Lower lobe of right lung (tissue), 2 donors: ENCODE measurements around the gene SPG21. TPM values are rescaled to one million over a fixed set of nuclear protein-coding genes. Genes with fewer than 3 reads are reported as not detected.

Experiments used
- ATAC-seq, 2 donors: fragments of 200-7000 bp; cut with Tn5 transposase; one replicate each; pipeline ENCODE4 v1.9.1; 2020 to 2022; ENCODE audit warnings: mild to moderate bottlenecking in 2 of 2, moderate library complexity in 2 of 2
- DNase-seq: peaks from one replicate; pipeline ENCODE4 v3.0.0-alpha.2; 2020
- H3K27ac ChIP-seq: fragments of 200-600 bp; one replicate; pipeline ENCODE4 v1.8.0; 2022
- H3K27me3 ChIP-seq: fragments of 200-600 bp; one replicate; pipeline ENCODE4 v1.8.0; 2022; ENCODE audit warnings: low read depth
- H3K36me3 ChIP-seq: fragments of 200-600 bp; one replicate; pipeline ENCODE4 v1.8.0; 2022; ENCODE audit warnings: mild to moderate bottlenecking
- H3K4me1 ChIP-seq: fragments of 200-600 bp; one replicate; pipeline ENCODE4 v1.8.0; 2022
- H3K4me3 ChIP-seq: fragments of 200-600 bp; one replicate; pipeline ENCODE4 v1.8.0; 2022; ENCODE audit warnings: mild to moderate bottlenecking
- H3K9me3 ChIP-seq: fragments of 200-600 bp; one replicate; pipeline ENCODE4 v1.8.0; 2022
- CTCF ChIP-seq: fragments of 200-600 bp; IDR thresholded peaks from one replicate; pipeline ENCODE4 v1.8.0; 2022; ENCODE audit warnings: antibody characterized with exemption, mild to moderate bottlenecking
- intact Hi-C: fragments of 100-400 bp; cut with DNase I; formaldehyde crosslinking; loops from one replicate; pipeline ENCODE4 v1.11.0; 2022
- long read RNA-seq: library from polyadenylated mRNA; unstranded; transcript quantifications from one replicate; pipeline ENCODE4 v2.0.0, GENCODE V29; 2021
- total RNA-seq: library from RNA; stranded (reverse); fragmentation: NEBNext Ultra II Directional; extraction: Animal tissue kit (Norgen Biotek cat#: 25700); gene quantifications from one replicate; pipeline ENCODE4 v1.2.1, GENCODE V29; 2021
- donor health status: DM: no; HTN: yes; CAD: no; lungs with severe emphysema.

The SPG21 gene
- total RNA-seq = 110 TPM
- long read RNA-seq, transcript SPG21-201 (9 exons, 1,822 nt) = major isoform, 137 of 190 reads
- long read RNA-seq, partial matches to known transcripts = 18 of 190 reads
- long read RNA-seq, other reads (novel, unspliced or antisense) = 29 of 190 reads

DNA sequence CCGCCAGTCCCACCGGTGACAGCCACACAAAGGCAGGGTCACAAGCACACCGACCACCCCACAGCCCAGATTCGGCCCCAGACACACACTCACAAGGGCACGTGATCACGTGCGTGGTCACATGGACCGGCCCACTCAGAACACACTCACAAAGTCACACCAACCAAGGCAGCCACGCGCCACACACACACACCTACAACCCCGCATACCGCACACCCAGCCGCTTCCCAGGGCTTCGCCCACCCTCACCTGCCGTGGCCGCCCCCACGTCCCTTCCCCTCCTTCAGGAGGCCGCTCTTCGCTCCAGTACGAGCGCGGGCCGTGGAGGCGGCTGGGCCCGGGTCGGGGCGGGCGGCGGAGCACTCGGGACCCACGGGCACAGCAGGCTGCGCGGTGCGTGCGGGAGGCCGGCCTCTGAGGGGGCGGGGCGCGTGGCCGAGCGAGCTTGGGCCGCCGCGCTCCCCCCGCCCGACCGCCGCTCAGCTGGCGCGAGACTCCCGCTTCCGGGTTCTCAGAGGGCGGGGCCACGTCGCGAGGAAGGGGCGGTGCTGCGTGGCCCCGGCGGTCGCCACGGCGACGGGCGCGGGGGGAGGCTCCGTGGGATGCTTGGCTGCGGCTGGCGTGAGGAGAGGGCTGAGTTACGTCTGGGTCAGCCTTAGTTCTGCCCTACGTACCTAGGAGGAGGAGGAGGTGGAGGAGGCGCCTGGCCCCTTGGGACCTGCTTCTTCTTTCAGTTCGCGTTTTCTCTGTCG is at the start of gene SPG21:
SPG21 (minus strand) TSS at position 499 of the 752 bp plus-strand sequence. CDS start 6,345 bp downstream, outside the sequence.
- Histone ChIP-seq H3K4me3 (peak within 1 kb of the TSS; percentile 93), H3K36me3 (peaks cover 7% of the 10 kb centered on the region), H3K9me3 (no peaks in the 10 kb centered on the region), H3K27ac (peak within 1 kb of the TSS; percentile 94), H3K27me3 (no peaks in the 10 kb centered on the region), H3K4me1 (peaks cover 47% of the 10 kb centered on the region)
- no peak for TF ChIP-seq CTCF
- ATAC-seq (peak; percentile 96 to 98), DNase-seq (peak; percentile 96)
- intact Hi-C loops = no loop called here

DNA sequence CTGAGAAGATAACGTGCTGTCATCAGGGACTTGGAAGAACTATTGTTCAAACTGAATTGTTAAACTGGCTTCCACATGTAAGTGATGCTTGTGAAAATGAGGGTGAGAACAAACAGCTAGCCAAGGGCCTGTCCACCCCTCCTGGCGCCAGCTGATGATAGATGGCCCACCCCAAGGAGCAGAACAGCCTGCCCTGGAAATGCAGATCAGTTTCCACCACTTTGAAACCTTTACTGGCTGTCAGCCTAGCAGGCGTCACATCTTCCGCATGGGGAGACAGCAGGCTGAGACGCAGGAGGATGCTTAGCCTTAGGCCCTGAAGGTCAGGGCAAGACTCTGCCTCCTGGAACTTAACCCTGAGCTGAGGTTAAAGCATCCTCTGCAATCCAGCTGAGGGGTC is 49.1 kb upstream of the SPG21 start:
- no peak for ATAC-seq
- DNase-seq = no peak
- no peak overlapping the region for H3K4me3 ChIP-seq
- no peaks in the 10 kb centered on the region for H3K27me3 ChIP-seq
- peaks cover 4% of the 10 kb centered on the region for H3K4me1 ChIP-seq
- intact Hi-C loops = no loop called here
- no peaks in the 10 kb centered on the region for H3K9me3 ChIP-seq
- no peaks in the 10 kb centered on the region for H3K36me3 ChIP-seq
- no peak for TF ChIP-seq CTCF
- no peak overlapping the region for H3K27ac ChIP-seq

DNA sequence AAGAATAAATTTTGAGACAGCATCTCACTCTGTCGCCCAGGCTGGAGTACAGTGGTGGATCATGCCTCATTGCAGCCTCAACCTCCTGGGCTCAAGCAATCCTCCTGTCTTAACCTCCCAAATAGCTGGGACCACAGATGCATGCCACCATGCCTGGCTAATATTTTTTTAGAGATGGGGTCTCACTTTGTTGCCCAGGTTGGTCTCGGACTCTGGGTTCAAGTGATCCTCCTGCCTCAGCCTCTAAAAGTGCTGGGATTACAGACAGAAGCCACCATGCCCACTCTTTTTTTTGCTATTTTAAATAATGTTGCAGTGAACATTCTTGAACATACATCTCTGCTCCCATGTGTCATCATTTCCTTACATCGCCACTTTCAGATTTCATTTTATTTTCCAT is 48.7 kb upstream of the SPG21 start:
- intact Hi-C loops = no loop called here
- TF ChIP-seq CTCF = no peak
- H3K36me3 ChIP-seq = no peaks in the 10 kb centered on the region

DNA sequence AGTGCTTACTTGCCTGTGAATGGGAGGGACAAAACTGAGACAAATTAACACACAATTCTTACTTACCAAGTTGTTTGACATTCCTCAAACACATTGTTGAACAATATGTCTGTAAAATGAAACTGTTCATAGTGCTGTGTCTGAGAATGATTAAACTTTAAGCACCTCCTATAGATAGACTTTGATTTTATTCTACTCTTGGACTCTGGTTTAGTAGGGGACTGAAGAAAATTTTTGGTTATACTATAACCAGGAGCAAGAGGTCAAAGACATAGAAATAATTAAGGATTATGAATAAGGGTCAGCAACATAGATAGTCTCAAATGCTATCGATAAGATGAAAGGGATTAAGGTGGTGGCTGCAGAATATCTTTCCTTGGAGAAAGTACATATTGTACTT is 47.6 kb upstream of the SPG21 start:
- Histone ChIP-seq H3K9me3 (no peaks in the 10 kb centered on the region), H3K27ac (no peak overlapping the region), H3K4me1 (peaks cover 7% of the 10 kb centered on the region), H3K27me3 (no peaks in the 10 kb centered on the region), H3K4me3 (no peak overlapping the region), H3K36me3 (no peaks in the 10 kb centered on the region)
- DNase-seq (no peak), ATAC-seq (no peak)
- TF ChIP-seq CTCF = no peak
- intact Hi-C loops = no loop called here

More for the DNA sequence above, 48.7 kb upstream of the SPG21 start:
- DNase-seq (no peak), ATAC-seq (no peak)
- no peak overlapping the region for H3K27ac ChIP-seq
- H3K27me3 ChIP-seq = no peaks in the 10 kb centered on the region
- no peak overlapping the region for H3K4me3 ChIP-seq
- H3K4me1 ChIP-seq = peaks cover 2% of the 10 kb centered on the region
- H3K9me3 ChIP-seq = no peaks in the 10 kb centered on the region

DNA sequence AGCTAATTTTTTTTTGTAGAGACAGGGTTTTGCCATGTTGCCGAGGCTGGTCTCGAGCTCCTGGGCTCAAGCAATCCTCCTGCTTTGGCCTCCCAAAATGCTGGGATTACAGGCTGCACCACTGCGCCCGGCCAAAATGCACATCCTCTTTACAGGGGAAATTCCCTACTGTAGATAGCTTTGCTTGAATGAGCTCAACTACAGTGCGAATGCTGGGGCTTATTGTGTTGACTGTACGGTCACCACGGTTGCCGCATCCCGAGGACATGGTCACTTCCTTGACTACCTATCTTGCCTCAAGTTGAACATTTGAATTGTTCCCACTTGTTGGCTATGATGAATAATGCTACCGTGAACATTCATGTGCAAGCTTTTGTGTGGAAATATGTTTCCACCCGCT is 45.0 kb upstream of the SPG21 start:
- Histone ChIP-seq H3K27ac (no peak overlapping the region), H3K4me1 (peaks cover 7% of the 10 kb centered on the region), H3K4me3 (no peak overlapping the region), H3K36me3 (no peaks in the 10 kb centered on the region), H3K9me3 (no peaks in the 10 kb centered on the region), H3K27me3 (no peaks in the 10 kb centered on the region)
- intact Hi-C loops = no loop called here
- ATAC-seq (no peak), DNase-seq (no peak)
- no peak for TF ChIP-seq CTCF
